ENCODE data around the gene C3orf70.
"Not testable (repeated sequence)": the region's sequence is repeated elsewhere in the genome, so short reads cannot be mapped to it uniquely, and the experiment has no call there.

The C3orf70 gene

DNA sequence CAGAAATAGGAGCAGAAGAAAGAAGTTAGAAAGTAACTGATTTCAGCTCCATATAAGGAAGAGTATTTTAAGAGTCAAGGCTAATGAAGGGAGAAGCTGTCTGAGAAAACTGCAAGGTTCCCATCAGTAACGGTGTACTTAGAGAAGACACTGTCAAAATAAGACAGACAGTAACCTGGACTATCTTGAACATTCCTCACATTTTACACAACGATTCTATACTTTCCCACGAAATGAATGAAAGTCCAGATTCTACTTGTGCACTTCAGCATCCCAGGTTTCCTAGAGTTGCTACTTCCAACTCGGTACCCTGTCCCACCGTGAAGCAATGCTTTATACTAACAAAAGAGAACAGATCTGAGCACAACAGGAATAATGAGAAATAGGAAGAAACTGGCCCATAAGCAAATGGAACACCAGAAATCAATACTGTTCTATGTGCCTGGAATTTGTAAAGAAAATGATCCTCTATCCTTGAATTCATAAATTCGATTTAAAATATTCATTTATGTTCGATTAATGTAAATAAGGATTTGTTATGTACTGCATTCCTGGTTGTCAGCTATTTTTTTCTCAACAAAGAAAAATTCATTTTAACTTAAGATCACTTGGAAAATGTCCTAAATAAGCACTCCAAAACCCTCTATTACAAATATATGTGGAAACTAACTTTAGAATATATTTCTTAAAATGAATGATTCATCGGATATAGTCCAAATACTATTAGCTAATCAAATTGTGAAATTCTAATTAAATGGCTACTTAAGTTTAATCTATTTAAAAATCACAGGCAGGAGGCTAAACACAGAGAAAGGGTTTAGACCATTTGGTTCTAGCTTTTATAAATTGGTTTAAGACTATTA, 1.5 kb downstream of the C3orf70 start:
- DNase-seq (ENCODE audit: low spot score), result no peak

- DNase-seq (ENCODE audit: low spot score), result no peak
Observed at GRCh38 chr3:185150561-185150960, 2.3 kb downstream of the C3orf70 start.

- DNase-seq (ENCODE audit: low spot score), result no peak
Observed at GRCh38 chr3:185149591-185149990, 3.3 kb downstream of the C3orf70 start.

GRCh38 chr3:185145511-185145910, 7.3 kb downstream of the C3orf70 start:
- no peak for DNase-seq (ENCODE audit: low spot score)

- no peak for DNase-seq (ENCODE audit: low spot score)
Observed at GRCh38 chr3:185144784-185145183, 8.1 kb downstream of the C3orf70 start.

GRCh38 chr3:185137821-185138220, 15.0 kb downstream of the C3orf70 start:
- DNase-seq (ENCODE audit: low spot score), result no peak

DNA sequence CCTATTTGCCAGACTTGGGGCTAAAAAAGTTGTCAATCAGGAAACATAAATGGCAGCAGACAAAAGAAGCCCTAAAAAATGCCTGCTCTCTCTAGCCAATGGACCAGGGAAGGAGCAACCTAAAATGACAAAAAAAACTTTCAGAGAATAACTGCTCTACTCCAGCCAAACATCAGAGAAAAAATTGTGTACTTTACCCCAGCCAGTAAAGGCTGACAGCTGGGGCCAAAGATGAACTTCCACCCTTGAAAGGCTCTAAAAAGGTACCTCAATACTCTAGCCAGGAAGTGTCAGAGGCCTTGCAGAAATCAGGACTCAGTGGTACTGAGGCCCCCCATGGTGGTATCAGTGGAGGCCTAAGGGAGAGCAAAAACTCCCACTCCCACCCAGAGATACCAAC, 18.4 kb downstream of the C3orf70 start:
- no peak for DNase-seq (ENCODE audit: low spot score)

DNA sequence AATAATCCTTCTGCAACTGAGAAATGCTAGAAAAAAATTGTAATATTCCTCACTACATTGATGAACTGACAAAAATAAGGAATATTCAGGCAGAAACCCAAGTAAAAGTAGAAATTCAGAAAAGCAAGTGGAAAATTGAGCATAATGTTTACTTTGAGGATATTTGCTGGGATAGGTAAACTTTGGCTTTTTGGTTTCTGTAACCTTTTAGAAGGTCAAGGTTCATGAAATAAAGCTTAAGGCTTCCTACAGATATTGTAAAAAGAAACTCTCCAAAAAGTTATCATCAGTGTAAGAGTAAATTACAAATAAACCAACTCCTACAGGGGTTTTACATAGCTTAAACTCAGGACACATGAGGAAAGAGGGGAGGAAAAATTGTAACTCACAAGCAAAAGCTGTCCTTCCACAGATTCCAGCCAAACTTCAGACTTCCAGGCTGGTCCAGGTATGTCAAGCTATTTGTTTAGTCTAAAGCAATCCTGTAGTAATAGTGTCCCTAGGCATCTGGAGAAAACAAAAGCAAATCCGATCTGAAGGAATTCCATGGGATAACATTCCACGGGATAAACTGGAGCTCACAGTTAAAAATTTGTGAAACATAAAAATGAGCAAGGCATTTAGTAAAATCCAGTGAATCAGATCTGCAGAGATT, 21.1 kb downstream of the C3orf70 start:
- DNase-seq (ENCODE audit: low spot score), result no peak

DNA sequence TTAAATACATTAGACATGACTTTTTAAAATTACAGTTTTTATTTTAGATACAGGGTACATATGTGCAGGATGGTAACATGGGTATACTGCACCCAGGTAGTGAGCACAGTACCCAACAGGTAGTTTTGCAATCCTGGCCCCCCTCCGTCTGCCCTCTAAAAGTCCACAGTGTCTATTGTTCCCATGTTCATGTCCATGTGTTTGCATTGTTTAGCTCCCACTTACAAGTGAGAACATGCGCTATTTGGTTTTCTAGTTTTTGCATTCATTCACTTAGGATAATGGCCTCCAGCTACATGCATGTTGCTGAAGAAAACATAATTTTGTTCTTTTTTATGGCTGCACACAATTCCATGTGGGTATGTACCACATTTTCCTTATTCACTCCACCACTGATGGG, 23.8 kb downstream of the C3orf70 start:
- DNase-seq (ENCODE audit: low spot score), result no peak

DNA sequence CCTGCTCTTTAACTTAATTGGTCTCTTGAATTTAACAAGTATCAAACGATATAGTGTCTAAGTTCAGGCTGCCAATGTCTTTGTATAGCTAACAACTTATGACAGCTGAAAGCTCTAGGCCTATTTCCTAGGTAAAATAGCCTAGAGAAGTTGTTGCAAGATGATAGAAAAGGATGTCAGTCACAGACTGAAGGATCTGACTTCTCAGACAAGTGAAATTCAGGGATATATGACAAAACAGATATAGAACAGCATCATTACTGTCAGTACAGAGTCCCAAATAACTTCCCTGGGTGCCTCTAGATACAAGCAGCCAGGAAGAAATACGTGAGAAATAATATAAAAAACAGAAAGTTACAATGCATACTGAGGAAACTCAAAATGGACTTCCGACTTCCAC, 26.7 kb downstream of the C3orf70 start:
- DNase-seq (ENCODE audit: low spot score), result no peak

- DNase-seq (ENCODE audit: low spot score), result no peak
Observed at GRCh38 chr3:185120126-185120525, 32.7 kb downstream of the C3orf70 start.

- no peak for DNase-seq (ENCODE audit: low spot score)
Observed at GRCh38 chr3:185115371-185115770, 37.5 kb downstream of the C3orf70 start.

GRCh38 chr3:185114756-185115155, 38.1 kb downstream of the C3orf70 start:
- no peak for DNase-seq (ENCODE audit: low spot score)

DNA sequence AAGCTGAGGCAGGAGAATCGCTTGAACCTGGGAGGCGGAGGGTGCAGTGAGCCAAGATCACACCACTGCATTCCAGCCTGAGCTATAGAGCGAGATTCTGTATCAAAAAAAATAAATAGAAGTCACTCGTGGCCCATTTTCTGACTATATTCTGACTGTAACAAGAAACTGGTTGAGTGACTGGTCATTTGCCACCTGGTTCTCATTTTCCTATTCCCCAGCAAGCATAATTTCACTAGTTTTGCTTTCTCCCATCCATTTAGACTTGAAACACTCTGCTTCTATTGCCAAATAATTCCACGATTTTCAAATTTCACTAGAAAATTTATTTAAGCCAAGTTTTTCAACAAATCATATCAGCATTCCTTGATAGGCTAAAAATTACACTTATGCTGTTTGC, 40.7 kb downstream of the C3orf70 start:
- no peak for DNase-seq (ENCODE audit: low spot score)

GRCh38 chr3:185109012-185109411, 43.8 kb downstream of the C3orf70 start:
- DNase-seq (ENCODE audit: low spot score), result not testable (repeated sequence)

- DNase-seq (ENCODE audit: low spot score), result not testable (repeated sequence)
Observed at GRCh38 chr3:185106256-185106890, 46.5 kb downstream of the C3orf70 start.

GRCh38 chr3:185103359-185104127, 49.3 kb downstream of the C3orf70 start:
- no peak for DNase-seq (ENCODE audit: low spot score)

GRCh38 chr3:185094697-185095096, 58.2 kb downstream of the C3orf70 start:
- no peak for DNase-seq (ENCODE audit: low spot score)

- DNase-seq (ENCODE audit: low spot score), result no peak
Observed at GRCh38 chr3:185093116-185093515, 59.7 kb downstream of the C3orf70 start.

GRCh38 chr3:185090811-185091210, 62.0 kb downstream of the C3orf70 start:
- no peak for DNase-seq (ENCODE audit: low spot score)

GRCh38 chr3:185089751-185090150, 63.1 kb downstream of the C3orf70 start:
- DNase-seq (ENCODE audit: low spot score), result no peak

DNA sequence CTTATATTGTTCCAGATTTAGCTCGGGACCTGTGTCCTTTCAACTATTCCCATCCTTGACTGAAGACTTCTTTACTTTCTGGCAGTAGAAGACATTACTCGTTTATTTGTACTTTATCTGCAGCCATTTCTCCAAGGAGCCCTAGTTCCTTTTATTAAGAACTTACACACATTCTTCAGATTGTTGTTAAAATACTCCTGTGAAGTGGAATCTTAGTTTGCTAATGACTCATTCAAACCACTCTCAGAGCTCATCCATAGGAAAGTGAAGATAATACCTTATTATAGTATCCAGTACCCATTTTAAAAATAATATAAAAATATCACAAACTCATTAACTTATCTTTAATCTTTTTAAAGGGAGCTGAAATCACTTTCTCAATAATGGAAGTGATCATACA, 63.5 kb downstream of the C3orf70 start:
- DNase-seq (ENCODE audit: low spot score), result no peak

Measured in CD4-positive, alpha-beta T cell treated with Interleukin-6 at 100 ng/mL for 8 hours (primary cell).